Hepatocyte (in vitro differentiated cells): ENCODE data around the gene IFT122. TPM values are rescaled to one million over a fixed set of nuclear protein-coding genes. Genes with fewer than 3 reads are reported as not detected.

Source experiments
- DNase-seq: peaks from one replicate; pipeline ENCODE4 v3.0.0-alpha.2; 2016; ENCODE audit warnings: low spot score
- H2AFZ ChIP-seq: fragments of 200-600 bp; sonication (generic); 2 replicates; pipeline ENCODE4 v1.6.0; 2016; ENCODE audit warnings: antibody characterized with exemption, mild to moderate bottlenecking
- H3K27ac ChIP-seq: fragments of 200-600 bp; sonication (generic); 2 replicates; pipeline ENCODE4 v1.5.1; 2016; ENCODE audit warnings: mild to moderate bottlenecking
- H3K27me3 ChIP-seq: fragments of 200-600 bp; sonication (generic); 2 replicates; pipeline ENCODE4 v1.6.1; 2016
- H3K36me3 ChIP-seq: fragments of 200-600 bp; sonication (generic); replicated peaks from 2 replicates; pipeline ENCODE4 v1.5.1; 2016; ENCODE audit warnings: low read depth; ENCODE audit not compliant: insufficient read depth
- H3K4me1 ChIP-seq: fragments of 200-600 bp; sonication (generic); 2 replicates; pipeline ENCODE4 v1.5.1; 2016; ENCODE audit warnings: mild to moderate bottlenecking, moderate library complexity; ENCODE audit not compliant: insufficient read depth
- H3K4me2 ChIP-seq: fragments of 200-600 bp; sonication (generic); 2 replicates; pipeline ENCODE4 v1.6.0; 2016
- H3K4me3 ChIP-seq: fragments of 200-600 bp; sonication (generic); 2 replicates; pipeline ENCODE4 v1.5.1; 2016; ENCODE audit warnings: mild to moderate bottlenecking
- H3K79me2 ChIP-seq: fragments of 200-600 bp; sonication (generic); 2 replicates; pipeline ENCODE4 v1.6.0; 2017; ENCODE audit warnings: mild to moderate bottlenecking
- H3K9me2 ChIP-seq: fragments of 200-600 bp; sonication (generic); replicated peaks from 2 replicates; pipeline ENCODE4 v1.6.0; 2017; ENCODE audit warnings: mild to moderate bottlenecking; ENCODE audit not compliant: insufficient read depth
- H3K9me3 ChIP-seq: fragments of 200-600 bp; sonication (generic); 2 replicates; pipeline ENCODE4 v1.5.1; 2016; ENCODE audit warnings: low read depth, mild to moderate bottlenecking
- H4K20me1 ChIP-seq: fragments of 200-600 bp; sonication (generic); 2 replicates; pipeline ENCODE4 v1.6.0; 2016; ENCODE audit warnings: mild to moderate bottlenecking; ENCODE audit not compliant: insufficient read depth, poor library complexity, severe bottlenecking
- EZH2 ChIP-seq: fragments of 200-600 bp; sonication (generic); IDR thresholded peaks from 2 replicates; pipeline ENCODE4 v1.6.1; 2016; ENCODE audit warnings: antibody characterized with exemption, mild to moderate bottlenecking, borderline replicate concordance
- EZH2phosphoT487 ChIP-seq: fragments of 200-600 bp; sonication (generic); IDR thresholded peaks from one replicate; pipeline ENCODE4 v1.6.1; 2018; ENCODE audit warnings: antibody characterized with exemption, mild to moderate bottlenecking, low read depth, moderate library complexity; ENCODE audit not compliant: unreplicated experiment, severe bottlenecking
- WGBS: methylation state at CpG from one replicate; pipeline ENCODE4 v1.1.6; 2016; ENCODE audit warnings: low lambda C conversion rate; ENCODE audit errors: missing lambda C conversion rate; 5-methylcytosine and 5-hydroxymethylcytosine counted together
- polyA plus RNA-seq: library from polyadenylated mRNA; unstranded; fragments of >200 nt; fragmentation: Nextera tagmentation; extraction: Ambion mirVana; gene quantifications from 2 replicates; pipeline ENCODE4 v1.2.1, GENCODE V29; 2016
- total RNA-seq: library from RNA; depleted of rRNA; stranded (reverse); fragments of >200 nt; gene quantifications from 2 replicates; pipeline ENCODE4 v1.2.3, GENCODE V29; 2014
- TF ChIP-seq, protein P1 (sequence below): fragments of 200-600 bp; sonication (generic); IDR thresholded peaks from 2 replicates; pipeline ENCODE4 v1.5.1; 2016; ENCODE audit warnings: antibody characterized with exemption, mild to moderate bottlenecking; ENCODE audit not compliant: poor library complexity

Gene IFT122
- total and polyA plus RNA-seq, 2 experiments from 2014 or later, result 11.4 to 14.6 TPM

DNA sequence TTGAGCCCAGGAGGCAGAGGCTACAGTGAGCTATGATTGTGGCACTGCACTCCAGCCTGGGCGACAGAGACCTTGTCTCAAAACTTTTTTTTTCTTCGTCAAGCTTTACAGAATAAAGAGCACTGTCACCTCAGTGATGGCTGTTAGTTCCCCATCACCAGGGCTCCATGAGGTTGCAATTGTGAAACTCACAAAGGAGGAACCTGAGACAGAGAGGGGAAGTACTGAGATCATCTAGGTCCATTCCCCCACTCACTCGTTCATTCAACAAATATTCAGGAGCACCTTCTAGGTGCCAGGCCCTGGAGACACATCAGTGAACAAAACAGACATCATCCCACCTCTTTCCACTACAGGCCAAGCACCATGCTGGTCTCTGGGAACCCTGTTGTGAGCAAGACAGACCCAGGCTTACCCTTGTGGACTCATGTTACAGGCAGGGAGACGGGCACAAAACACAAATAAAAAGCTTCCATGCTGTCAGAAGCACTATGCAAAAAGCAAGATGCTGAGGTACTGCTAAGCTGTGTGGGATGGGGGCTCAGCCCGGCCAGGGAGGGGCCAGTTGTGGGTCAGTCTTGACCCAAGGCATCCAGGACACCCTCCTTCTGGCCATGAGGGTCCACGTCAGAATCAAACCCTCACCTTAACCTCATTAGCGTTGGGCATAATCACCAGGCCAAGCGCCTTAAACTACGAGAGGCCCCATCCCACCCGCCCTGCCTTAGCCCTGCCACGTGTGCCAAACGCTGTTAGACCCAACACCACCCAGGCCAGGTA is 86.3 kb downstream of the IFT122 start:
- no peak overlapping the region for H3K4me3 ChIP-seq
- H3K9me3 ChIP-seq, result no peaks in the 10 kb centered on the region
- no peak for DNase-seq
- no peak overlapping the region for H3K27ac ChIP-seq
- H4K20me1 ChIP-seq, result no peaks in the 10 kb centered on the region
- no peaks in the 10 kb centered on the region for H3K79me2 ChIP-seq
- no peaks in the 10 kb centered on the region for H3K36me3 ChIP-seq
- no peaks in the 10 kb centered on the region for H3K9me2 ChIP-seq
- 89% methylated on average over 11 of the region's 12 CpGs for WGBS
- peaks cover 8% of the 10 kb centered on the region for H3K4me1 ChIP-seq
- TF ChIP-seq, protein P1, sequence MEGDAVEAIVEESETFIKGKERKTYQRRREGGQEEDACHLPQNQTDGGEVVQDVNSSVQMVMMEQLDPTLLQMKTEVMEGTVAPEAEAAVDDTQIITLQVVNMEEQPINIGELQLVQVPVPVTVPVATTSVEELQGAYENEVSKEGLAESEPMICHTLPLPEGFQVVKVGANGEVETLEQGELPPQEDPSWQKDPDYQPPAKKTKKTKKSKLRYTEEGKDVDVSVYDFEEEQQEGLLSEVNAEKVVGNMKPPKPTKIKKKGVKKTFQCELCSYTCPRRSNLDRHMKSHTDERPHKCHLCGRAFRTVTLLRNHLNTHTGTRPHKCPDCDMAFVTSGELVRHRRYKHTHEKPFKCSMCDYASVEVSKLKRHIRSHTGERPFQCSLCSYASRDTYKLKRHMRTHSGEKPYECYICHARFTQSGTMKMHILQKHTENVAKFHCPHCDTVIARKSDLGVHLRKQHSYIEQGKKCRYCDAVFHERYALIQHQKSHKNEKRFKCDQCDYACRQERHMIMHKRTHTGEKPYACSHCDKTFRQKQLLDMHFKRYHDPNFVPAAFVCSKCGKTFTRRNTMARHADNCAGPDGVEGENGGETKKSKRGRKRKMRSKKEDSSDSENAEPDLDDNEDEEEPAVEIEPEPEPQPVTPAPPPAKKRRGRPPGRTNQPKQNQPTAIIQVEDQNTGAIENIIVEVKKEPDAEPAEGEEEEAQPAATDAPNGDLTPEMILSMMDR, result no peak
- TF ChIP-seq EZH2 (no peak), EZH2phosphoT487 (no peak)
- no peak overlapping the region for H2AFZ ChIP-seq
- H3K4me2 ChIP-seq, result no peak overlapping the region
- H3K27me3 ChIP-seq, result no peaks in the 10 kb centered on the region

DNA sequence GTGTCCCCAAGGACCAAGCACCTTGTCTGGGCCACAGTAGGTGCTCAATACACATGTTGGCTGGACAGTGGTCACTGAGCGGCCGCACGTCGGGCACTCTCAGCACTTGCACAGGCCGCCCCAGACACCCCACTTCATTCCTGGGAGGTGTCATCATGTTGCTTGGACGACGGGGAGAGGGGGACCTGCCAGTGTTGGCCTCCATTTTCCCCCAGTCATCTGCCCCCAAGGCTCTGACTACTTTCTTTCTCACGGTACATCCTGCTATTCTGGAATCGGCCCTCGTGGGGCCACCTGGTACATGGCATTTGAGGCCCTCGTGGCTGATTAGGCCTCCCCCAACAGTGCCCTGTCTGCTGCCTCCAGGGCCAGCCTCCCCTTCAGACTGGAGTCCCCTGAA is 87.2 kb downstream of the IFT122 start:
- Histone ChIP-seq H3K27ac (no peak overlapping the region), H3K36me3 (no peaks in the 10 kb centered on the region), H4K20me1 (no peaks in the 10 kb centered on the region), H3K27me3 (no peaks in the 10 kb centered on the region), H3K4me1 (peaks cover 8% of the 10 kb centered on the region), H3K4me3 (no peak overlapping the region), H3K9me3 (no peaks in the 10 kb centered on the region), H3K9me2 (no peaks in the 10 kb centered on the region), H3K4me2 (no peak overlapping the region), H3K79me2 (no peaks in the 10 kb centered on the region), H2AFZ (no peak overlapping the region)
- WGBS, result 95% methylated on average over 10 of the region's 11 CpGs
- no peak for DNase-seq
- TF ChIP-seq, protein P1, result no peak
- TF ChIP-seq EZH2phosphoT487 (no peak), EZH2 (no peak)

GRCh38 chr3:129528589-129529100 is 88.6 kb downstream of the IFT122 start, which contains the start of gene RHO:
Gene RHO (plus strand): TSS chr3:129528639. CDS start chr3:129528734, 95 bp downstream.
- Histone ChIP-seq H4K20me1 (no peaks in the 10 kb centered on the region), H3K27ac (no peak within 1 kb of the TSS), H3K4me3 (no peak within 1 kb of the TSS), H3K9me2 (no peaks in the 10 kb centered on the region), H3K36me3 (no peaks in the 10 kb centered on the region), H3K27me3 (no peaks in the 10 kb centered on the region), H2AFZ (no peak within 1 kb of the TSS), H3K4me2 (no peak within 1 kb of the TSS), H3K9me3 (no peaks in the 10 kb centered on the region), H3K79me2 (no peaks in the 10 kb centered on the region), H3K4me1 (peaks cover 8% of the 10 kb centered on the region)
- WGBS, result 97% methylated on average over 18 of the region's 18 CpGs
- no peak for TF ChIP-seq EZH2
- no peak for TF ChIP-seq EZH2phosphoT487
- TF ChIP-seq, protein P1, result no peak
- no peak for DNase-seq
